ENCODE measurements around the gene MROH7.

- TF ChIP-seq CTCF (conservative IDR thresholded peaks at IDR 0.05; ENCODE audit: low read depth, low read length): no peak
- TF ChIP-seq EZH2 (IDR thresholded peaks at IDR 0.05; ENCODE audit: low read length, unreplicated experiment): no peak
- TF ChIP-seq EZH2phosphoT487 (IDR thresholded peaks at IDR 0.05; ENCODE audit: borderline replicate concordance, low read length): no peak
These were observed 100.7 kb downstream of the MROH7 start for GRCh38 chr1:54742282-54742681.
